PC-3 (cell line): ENCODE data around the gene ISCA2.

Experiments used
- CTCF ChIP-seq: fragments of 300-600 bp; sonication (generic); conservative IDR thresholded peaks from 2 replicates; pipeline ENCODE4 v1.5.1; 2017; ENCODE audit warnings: antibody characterized with exemption, low read depth, mild to moderate bottlenecking, low read length
- EZH2 ChIP-seq: fragments of 300-600 bp; sonication (generic); IDR thresholded peaks from one replicate; pipeline ENCODE4 v1.6.1; 2017; ENCODE audit warnings: antibody characterized with exemption, mild to moderate bottlenecking, low read length; ENCODE audit not compliant: unreplicated experiment
- EZH2phosphoT487 ChIP-seq: fragments of 300-600 bp; sonication (generic); IDR thresholded peaks from 2 replicates; pipeline ENCODE4 v1.6.1; 2018; ENCODE audit warnings: mild to moderate bottlenecking, antibody characterized with exemption, low read length, borderline replicate concordance

- TF ChIP-seq CTCF (no peak), EZH2 (no peak), EZH2phosphoT487 (no peak)
Measured at GRCh38 chr14:74545386-74545785, 51.8 kb downstream of the ISCA2 start.
